Astrocyte of the spinal cord (primary cell): ENCODE data around the gene FGF6.

Source experiments
- DNase-seq: peaks from one replicate; pipeline ENCODE4 v3.0.0; 2011; ENCODE audit warnings: low read depth, low spot score
- H3K4me3 ChIP-seq: 2 replicates; pipeline ENCODE4 v1.5.1; 2011; ENCODE audit warnings: low read depth, mild to moderate bottlenecking, low read length, moderate library complexity
- CTCF ChIP-seq: IDR thresholded peaks from 2 replicates; pipeline ENCODE4 v1.5.1; 2012; ENCODE audit warnings: low read depth, mild to moderate bottlenecking, low read length, inconsistent platforms
- in situ Hi-C: cut with HindIII; loops from 2 replicates; pipeline ENCODE4 v1.10.0; 2017; ENCODE audit warnings: low sequenced_read_pairs

Gene FGF6

GRCh38 chr12:4454315-4454860, 8.8 kb upstream of the FGF6 start:
- no peak overlapping the region for H3K4me3 ChIP-seq
- no peak for TF ChIP-seq CTCF
- no peak for DNase-seq
- in situ Hi-C loops: no loop called here

- no peak overlapping the region for H3K4me3 ChIP-seq
- DNase-seq: no peak
- in situ Hi-C loops: no loop called here
- TF ChIP-seq CTCF: no peak
Measured at GRCh38 chr12:4451694-4452093, 6.1 kb upstream of the FGF6 start.

- in situ Hi-C loops: no loop called here
- DNase-seq: peak; percentile 47
- TF ChIP-seq CTCF: no peak
- H3K4me3 ChIP-seq: no peak overlapping the region
Measured at GRCh38 chr12:4450551-4451112, 5.0 kb upstream of the FGF6 start.

DNA sequence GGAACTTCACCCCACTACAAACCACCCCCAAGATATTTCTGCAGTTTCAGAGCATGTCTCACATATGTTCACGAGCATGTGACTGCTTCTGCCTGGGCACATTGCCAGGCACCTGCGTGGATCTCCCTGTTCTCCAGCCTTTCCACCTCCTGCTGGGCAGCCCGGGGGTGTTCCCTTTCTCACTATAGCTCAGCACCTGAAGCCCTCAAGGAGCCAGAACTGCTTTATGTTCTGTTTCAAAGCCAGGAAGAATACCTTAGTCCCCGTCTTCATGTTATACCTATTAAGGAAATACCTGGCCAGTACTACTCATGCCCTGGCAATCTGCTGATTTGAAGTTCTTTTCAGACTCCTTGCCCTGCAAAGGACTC, 4.2 kb upstream of the FGF6 start:
- DNase-seq: no peak
- in situ Hi-C loops: no loop called here
- H3K4me3 ChIP-seq: no peak overlapping the region
- no peak for TF ChIP-seq CTCF

DNA sequence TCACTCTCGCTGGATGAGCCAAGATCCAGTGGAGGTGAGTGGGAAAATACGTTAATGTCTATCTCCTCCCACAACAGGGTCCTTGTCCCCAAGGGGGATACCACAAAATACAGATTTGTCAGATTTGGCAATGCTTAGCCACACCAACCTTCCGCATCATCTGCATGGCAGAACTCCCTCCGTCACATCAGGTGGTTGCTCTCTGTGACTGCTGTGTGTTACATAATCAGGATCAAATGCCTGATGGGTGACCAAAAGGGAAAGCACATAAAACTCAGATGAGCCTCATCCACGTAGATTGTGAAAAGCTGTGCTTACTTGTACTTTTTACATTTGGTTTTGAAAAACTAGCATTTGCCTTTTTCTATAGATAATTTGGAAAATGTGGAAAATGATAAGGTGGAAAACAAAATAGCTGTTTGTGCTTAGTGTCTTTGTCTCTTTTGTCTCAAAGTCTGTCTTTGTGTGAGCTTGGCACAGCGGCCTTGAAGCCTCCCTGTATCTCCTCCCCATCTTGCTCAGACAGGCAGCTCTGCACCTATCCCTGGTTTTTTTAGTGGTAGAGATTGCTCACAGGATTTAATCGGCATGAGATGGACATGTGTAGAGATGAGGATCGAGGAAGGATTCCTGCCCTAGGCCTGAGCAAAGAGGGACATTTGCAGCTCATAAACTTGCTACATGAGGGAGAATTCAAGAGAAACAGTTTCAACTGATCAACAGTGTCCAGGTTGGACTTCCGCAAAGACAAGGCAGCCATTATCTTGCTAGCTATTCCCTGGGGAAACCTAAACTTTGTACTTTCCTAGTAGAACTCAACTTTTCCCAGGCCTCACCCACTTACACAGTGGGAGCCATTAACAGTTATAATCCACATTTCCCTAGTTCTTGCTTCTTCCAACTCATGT, 3.6 kb upstream of the FGF6 start:
- TF ChIP-seq CTCF: no peak
- in situ Hi-C loops: no loop called here
- no peak for DNase-seq
- no peak overlapping the region for H3K4me3 ChIP-seq

DNA sequence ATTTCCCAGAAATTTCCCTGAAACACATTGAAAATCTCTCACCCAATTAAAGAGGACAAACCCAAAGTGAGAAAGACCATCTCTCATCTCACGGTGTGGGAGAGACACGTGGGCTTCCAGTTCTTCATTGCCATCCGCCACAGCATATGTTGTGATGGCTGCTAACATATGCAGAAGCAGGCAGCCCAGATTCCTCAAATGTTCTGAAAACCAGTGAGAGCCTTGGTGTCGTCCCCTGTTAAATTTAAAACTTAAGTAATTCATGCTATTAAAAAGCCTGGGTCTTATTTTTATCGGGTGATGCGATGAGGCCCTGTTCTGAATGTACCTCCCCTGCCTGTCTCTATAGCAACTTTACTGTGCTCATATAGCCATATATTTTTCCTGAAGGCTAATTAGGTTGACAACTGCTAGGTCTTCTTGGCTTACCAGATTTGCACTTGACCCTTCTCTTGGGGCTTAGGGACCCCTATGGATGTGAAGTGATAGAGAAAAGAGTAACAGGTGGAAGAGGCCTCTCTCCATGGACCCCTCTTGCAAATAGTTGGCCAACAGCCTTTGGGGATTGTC, 2.8 kb upstream of the FGF6 start:
- H3K4me3 ChIP-seq: no peak overlapping the region
- in situ Hi-C loops: no loop called here
- TF ChIP-seq CTCF: no peak
- DNase-seq: no peak
